NCI-H1436 (cell line): ENCODE results near the gene RAPGEF5.

Experiments used
- DNase-seq: peaks from one replicate; lab custom pipeline; 2025; lab: John Stamatoyannopoulos, UW

RAPGEF5 gene

DNA sequence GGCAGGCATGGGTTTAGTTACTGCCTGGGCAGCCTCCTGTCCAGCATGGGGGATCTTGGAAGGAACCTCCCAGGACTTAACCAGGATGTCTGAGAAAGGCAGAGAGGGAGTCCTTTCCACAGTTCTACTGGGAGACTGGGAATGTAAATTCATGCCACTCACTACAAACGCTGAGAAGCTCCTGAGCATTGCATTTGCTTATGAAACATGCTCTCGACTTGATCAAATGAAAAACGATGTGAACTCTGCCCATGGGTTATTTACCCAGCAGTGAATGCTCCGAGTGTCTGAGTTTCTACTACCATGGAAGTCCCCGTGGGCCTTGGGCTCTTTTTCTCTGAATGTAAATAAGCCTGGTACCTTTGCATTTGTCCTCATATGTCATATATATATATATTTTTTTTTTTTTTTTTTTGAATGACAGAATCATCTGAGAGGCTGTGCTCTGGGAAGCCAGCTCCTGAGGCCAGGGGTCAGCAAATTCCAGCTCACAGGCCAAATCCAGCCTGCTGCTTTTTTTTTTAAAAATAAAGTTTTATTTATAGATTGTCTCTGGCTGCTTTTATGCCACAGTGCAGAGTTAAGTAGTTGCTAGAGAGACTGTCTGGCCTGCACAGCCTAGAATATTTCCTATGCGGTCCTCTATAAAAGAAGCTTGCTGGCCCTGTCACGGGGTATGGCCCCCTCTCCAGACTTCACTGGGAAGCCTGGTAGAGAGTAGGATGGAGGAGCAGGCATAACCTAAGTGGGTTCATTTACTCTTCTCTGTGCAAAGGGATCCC, 21.4 kb upstream of the RAPGEF5 start:
- DNase-seq, result no peak

DNA sequence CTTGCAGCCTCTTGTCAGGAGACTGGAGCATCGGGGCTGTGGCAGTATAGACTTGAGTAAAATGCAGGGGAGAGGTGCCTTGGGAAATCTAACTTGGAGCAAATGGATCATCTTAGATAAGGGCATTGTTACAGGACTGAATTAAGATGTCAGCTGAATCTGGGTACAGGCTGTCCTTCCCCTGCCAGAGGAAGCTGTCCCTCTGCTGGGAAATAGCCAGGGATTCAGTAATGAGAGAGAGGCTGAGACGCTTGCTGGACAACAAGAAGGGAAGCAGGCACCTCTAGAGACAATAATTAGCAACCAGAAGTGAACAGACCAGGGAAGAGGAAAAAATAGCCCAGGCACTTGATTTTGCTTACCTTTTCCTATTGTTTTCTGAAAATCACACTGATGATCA, 20.7 kb upstream of the RAPGEF5 start:
- DNase-seq, result no peak

DNA sequence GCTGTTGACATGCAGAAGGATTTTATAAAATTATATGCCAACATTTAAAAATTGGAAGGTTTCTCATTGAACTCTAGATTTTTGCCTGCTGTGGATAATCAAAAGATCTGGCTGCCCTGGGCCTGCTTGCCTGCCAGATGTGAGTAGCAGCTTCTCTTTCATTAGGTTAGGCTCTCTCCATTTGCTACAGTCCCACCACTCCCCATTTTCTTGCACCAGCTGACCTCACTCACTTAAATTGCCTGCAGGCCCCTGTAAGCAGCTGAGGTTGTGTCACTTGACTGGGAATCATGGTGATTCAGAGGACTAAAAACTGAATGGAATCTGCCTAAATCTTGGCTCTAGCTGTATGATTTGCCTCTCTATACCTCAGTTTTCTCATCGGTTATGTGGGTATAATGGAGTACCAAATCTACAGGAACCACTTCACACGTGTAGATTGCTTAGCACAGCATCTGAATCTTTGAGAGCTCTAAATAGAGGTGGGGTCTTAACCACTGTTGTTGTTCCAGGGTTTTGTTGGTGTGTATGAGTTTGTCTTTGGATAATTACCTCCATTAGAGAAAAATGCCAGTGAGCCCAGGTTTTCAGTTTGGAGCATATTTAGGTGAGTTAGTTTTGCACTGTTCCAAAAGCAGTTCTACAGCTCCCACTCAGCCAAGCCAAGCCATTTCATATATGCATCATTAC, 18.6 kb upstream of the RAPGEF5 start:
- DNase-seq, result no peak

DNA sequence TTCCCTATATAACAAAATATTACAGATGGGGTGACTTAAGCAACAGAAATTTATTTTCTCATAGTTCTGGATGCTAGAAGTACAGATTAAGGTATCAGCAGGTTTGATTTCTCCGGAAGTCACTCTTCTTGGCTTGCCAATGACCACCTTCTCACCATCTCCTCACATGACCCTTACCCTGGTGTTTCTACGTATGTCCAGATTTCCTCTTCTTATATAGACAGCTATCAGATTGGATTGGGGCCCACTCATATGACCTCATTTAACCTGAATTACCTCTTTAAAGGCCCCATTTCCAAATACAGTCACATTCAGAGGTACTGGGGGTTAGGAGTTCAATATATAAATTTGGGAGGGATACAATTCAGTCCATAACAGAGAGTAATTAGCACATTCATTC, 17.0 kb upstream of the RAPGEF5 start:
- no peak for DNase-seq

DNA sequence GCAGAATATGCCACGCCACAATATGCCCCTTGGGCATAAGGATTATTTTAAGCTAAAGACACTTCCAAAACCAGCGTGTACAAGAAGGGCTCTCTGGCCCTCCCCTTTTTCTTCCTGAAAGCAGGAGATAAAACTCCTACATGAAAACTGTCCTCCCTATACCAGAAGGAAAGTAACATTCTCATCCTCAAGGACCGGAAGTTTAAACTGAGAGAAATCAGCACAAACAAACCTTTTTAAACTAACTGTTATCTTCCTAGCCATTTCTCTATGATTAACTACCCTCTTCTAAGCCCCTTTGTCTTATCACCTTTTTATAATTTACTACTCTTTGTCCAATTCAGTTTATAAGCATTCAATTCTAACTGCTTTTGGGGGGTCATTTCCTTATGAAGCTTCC, 16.4 kb upstream of the RAPGEF5 start:
- DNase-seq, result no peak

DNA sequence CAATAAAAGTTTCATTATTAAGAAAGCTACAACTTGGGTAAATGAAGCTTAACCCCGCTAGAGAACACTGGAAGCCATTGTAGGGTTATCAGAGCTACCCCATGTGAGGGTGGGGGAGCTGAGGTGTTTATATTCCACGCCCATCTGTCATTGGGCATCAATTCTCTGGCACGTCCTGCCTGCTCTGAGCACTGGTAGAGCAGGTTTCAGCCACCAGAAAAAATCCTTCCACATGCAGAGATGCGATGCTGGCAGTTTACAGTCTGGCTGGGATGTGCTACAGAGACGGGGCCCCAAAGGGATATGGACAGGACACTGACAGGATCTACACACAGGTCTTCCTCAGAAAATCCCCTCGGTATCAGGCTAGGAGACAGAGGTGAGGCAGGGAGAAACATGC, 15.9 kb upstream of the RAPGEF5 start:
- no peak for DNase-seq

DNA sequence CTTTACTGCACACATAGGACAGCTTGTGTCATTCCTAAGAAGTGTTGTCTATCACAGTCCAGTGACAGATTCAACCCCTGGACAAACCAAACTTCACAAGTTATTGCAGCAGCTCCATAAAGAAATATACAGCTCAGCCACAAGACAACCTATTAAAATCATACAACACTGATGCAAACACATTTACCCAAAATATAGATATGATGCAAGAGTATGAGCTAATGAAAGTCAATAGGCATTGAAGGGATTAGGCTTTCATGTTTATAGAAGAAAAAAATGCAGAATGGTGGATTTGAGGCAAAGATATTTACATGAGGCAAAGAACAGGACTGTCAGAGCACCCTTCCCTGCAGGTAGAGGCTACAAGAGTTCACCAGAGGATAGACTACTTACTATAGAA, 14.9 kb upstream of the RAPGEF5 start:
- DNase-seq, result no peak

DNA sequence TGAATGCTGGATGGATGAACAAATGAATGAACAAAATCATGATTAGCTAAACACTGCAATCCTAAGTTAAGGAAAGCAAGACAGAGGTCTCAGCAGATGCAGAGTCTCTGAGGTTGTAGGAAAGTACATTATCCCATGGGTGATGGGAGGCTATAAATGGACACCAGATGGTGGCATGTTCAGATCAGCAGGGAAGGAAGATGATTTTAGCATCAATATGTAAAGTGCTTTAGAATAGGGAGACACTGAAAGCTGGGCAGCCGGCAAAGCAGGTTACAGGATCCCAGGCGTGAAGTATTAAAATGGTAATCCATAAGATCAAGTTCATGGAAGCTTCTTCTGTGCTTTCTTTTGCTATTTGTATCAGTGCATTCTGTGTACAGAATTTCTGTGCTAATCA, 7.9 kb upstream of the RAPGEF5 start:
- no peak for DNase-seq

DNA sequence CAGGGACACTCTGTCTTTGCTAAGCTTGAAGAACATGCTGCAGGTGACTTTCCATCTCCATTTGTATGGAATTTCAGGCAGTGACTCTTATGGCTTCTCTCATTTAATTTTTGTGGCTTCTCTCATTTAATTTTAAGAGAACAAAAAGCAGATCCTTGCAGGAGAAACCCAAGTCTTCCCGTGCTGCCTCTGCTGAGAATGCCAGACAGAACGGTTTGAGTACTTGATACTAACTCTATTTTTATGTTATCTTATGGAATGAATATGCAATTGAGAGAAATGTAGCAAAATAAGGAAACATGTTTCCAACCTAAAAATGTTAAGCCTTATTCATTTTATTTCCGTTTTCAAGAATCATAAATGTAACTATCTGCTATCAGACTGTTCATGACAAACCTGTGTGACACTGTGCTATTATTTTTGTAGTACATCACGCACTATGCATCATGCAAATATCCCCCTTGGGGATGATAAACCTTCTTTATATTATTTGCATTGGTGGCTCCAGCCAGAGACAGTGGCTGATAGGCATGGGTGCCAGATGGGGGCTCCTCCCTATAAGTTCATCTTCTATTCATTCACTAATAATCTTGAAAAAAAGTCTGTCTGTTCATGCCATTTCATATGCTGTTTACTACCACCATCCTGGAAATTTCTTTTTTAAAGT, 6.9 kb upstream of the RAPGEF5 start:
- DNase-seq, result no peak

DNA sequence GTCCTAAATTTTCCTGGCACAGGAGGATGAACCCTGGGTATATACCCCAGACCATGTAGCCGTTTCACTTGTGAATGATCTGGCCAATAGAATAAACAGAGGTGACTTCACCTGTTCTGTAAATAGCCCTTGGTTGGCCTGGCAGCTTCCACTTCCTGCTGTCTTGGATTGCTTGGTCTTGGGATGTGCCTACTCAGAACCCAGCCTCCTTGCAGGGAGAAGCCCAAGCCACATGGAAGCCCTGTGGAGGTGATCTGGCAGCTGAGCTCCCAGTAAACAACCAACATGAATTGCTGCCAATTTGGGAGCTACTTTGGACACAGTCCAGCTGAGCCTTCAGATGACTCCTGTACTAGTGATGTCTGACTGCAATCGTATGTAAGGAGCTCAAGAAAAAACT, 4.8 kb upstream of the RAPGEF5 start:
- no peak for DNase-seq

DNA sequence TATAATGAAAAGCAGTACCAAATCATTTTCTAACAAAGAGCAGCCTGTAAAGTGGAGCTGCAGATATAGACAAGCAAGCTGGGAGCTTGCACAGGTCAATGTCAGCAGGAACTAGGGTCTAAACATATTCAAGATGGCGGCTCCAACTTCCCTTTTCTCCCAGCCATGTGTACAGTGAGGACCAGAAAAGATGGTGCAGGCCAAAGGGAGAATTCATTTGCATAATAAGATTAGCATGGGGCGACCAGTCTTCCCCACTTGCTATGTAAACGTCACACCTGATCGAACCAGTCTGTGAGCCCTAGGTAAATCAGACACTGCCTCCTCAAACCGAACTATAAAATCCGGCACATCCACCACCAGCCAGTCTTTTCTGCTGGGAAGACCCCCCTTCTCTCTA, 4.4 kb upstream of the RAPGEF5 start:
- no peak for DNase-seq

DNA sequence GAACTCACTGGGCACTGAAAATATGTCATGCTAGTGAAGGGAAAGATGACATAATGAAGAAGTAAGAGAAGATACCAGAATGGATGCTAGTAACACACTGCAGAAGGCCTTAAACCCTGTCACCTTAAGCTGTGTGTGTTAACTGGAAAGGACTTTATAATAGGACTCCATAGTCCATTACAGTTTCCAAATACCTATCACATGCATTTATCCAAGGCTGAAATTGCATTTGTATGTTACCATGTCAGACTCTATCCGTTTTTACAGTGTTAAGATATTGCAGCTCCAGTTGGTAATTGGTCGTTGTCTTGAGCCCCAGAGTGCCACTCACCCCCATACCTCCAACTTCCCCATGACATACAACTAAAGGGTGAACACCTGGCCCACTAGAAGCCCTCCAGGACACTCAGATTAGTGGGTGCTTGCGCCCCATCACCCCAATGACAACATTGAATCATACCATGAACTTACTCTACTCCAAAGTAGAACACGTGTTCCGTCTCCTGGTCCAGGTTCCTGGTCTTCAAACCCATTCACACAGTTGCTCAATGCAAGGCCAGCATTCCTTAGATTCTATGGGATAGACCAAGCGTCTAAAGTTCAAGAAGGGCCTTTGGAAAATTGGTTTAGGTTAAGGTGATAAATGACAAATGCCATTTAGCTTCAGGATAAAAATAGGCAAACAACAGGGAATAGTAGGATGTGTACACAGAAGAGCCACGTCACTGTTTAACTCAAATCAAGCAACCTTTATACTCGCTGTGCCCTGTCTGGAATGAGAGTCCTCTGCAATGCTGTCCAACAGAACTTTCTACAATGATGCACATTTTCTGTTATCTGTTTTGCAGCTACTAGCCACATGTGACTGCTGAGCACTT, 2.1 kb upstream of the RAPGEF5 start:
- no peak for DNase-seq

DNA sequence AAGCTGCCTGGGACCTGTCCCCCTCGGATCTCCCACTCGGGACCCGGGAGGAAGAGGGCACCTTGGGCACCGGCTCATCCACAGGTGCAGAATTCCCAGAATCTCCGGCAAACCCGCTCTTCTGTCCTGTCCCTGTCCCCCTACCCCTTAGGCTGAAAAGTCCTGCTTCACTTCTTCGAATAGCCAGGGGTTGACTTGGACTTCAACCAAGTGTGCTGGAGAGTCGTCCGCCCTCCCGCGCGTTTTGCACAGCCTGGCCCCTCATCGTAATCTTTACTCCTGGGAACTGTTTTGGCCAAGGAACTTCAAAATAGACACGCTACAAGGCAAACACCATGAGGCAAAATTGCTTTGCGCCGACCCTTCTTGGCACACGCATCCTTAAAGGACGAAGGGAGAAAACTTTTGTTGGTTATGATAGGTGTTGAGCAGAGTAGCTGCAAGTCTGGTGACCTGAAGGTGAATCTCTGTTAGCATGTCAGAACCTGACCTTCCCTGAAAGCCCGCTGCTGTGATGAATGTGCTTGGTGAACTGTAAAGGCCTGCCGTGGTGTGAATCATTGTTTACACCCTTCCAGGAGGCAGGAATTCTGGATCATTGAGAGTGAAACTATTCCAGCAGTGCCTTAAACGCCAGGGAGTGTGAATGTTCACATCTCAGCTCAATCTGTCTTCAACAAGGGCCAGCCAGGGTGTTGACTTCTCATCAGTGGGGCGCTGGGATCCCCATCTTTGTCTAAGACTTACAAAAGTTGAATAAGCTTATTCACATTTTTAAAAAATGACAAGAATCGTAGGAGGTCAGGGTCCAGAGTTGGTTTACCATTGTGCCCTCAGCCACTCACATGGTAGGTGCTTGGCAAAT, 589 bp upstream of the RAPGEF5 start:
- DNase-seq, result no peak

DNA sequence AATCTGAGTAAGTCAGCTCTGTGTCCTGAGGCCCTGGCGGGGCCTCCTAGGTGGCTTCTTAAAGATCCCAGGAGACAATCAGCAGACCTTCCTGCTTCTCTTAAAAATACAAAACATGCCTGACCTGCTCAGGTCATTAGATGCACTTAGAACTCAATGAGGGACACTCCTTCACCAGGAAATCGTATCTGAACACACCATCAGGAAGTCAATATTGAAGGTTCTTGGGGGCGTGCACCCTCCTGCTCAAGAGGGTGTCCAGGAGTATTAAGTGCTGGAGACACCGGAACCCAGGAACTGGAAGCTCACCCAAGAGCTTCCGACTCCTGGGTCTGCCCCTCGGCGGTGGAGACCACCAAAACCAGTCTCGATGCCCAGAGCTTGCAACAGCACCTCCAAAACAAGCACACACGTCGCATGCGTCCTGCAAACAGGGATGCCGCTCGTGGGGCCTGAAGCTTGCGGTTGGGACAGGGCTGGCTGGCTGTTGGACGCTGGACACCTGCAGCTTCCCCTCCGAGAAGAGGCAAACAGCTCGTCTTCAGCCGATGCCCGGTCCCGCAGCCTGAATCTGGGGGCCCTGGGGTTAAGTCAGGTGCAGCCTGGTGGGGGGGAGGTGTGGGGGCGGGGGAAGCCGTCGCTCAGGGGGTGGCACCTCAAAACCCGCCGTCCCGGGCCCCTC, 803 bp downstream of the RAPGEF5 start:
- no peak for DNase-seq

DNA sequence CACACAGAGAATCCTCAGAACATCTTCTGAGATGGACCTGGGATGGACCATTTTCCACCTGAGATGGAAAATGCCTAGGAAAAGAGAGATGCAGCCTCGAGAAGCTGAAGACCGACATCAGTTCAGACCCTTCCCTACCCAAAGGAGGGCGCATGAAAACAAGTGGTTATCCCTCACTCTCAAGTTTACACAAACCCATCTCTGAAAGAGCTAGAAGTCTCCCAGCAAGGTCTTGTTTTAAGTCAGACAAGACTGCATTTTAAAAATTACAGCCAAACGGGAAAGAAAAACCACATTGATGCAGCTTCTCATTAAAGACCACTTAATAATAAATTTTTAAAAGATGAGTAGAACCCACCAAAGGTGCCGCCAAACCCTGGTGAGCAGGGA, 1.3 kb downstream of the RAPGEF5 start:
- no peak for DNase-seq

DNA sequence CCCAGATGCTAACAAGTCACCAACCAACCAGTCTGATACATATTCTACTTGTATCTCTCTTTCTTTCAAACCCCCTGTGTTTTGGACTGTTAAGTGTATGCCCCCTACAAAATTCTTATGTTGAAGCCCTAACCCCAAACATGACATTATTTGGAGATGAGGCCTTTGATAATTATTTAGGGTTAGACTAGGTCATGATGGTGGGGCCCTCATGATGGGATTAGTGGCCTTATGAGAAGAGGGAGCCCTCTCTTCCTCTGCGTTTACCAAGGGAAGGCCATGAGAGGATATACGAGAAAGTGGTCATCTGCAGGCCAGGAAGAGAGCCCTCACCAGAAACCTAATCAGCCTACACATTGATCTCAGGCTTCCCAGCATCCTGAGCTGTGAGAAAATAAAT, 2.5 kb downstream of the RAPGEF5 start:
- DNase-seq, result no peak

DNA sequence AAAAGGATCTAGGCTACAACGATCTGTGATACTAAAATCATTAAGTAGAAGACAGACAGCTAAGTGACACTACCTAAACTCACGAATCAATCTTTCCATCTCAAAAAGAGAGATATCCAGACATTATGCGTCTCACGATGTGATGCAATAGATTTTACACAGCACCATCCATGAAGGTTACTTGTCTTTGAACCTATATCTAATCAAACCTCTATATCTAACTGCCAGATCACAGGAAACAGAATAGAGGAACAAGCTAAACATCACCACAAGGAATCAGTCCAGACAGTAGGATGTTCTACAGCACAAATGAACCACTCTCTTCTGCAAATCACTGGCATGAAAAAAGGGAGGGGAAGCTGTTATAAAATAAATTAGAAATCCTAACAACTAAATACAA, 4.1 kb downstream of the RAPGEF5 start:
- no peak for DNase-seq

DNA sequence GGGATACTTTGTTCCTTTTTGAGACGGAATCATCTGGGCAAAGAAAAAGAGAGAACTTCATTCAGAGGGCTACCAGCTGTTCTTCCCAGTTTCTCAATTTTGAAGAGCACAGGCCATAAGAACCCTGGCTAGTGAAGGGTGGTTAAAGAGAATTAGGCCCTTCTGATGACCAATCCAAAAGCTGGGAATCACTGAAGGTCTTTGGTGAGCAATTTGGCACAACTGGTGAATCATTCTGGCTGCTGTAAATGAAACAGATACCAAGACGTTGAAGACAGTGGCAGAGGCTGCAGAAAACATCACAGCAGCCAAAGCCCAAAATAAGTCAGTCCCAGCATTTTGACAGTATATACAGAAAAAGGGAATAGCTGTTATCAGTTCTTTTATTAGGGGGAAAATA, 5.1 kb downstream of the RAPGEF5 start:
- no peak for DNase-seq

DNA sequence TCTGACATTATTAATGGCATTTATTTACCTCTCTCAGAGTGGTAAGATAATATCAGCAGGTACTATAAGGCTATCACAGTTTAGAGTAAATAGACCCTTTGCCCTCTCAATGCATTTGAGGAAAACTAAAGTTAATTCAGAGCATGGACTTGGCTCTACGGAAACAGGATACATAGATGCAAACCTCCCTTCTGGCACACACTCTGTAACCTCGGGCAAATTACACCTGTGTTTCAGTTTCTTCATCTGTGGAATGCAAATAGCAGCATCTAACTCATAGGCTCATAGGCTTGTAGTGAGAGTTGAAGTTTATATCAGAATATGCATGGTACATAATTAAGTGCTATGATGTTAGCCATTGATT, 5.6 kb downstream of the RAPGEF5 start:
- DNase-seq, result no peak

DNA sequence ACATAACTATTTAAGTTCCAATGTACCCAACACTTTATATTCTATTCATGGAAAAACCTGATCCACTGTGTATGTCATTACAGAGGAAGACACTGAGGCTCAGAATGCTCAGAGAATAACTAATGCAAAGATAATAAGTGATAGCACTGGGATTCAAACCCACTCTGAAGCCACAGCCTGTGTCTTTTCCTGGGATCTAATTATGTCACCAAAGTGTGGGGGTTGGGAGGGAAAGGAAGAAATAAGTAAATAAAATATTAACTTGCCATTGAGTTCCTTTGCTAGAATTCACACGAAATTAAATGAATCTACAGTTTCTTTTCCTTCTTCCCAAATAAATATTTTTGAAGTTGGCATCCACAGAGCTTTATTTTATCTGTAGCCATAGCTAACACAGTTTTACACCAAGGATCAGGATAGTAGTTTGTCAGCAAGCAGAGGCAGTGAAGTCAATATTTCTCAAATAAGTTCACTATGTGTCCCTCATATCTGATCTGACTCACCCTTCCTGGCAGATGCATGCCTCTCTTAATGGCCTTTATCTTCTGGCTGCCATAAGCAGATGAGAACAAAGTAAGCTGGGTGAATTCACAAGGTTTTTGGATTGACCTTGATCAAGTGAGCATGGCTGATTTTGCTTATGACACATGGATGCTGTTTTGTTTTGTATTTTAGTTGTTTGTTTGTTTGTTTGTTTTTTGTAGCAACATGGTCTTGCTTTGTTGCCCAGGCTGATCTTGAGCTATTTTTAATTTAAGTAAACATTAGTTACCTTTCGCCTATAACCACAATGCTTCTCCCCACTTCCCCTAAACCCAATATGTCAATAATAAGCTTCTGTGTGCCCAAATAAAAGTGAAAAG, 6.3 kb downstream of the RAPGEF5 start:
- no peak for DNase-seq
